ENCODE data around the gene EMSY. TPM values are rescaled to one million over a fixed set of nuclear protein-coding genes. Genes with fewer than 3 reads are reported as not detected.

The EMSY gene
- total and polyA plus RNA-seq, 2 of the 13 experiments (the other 11 are each of a cell fraction or from before 2014, with no cell fraction given), result 11.6 to 18.5 TPM

DNA sequence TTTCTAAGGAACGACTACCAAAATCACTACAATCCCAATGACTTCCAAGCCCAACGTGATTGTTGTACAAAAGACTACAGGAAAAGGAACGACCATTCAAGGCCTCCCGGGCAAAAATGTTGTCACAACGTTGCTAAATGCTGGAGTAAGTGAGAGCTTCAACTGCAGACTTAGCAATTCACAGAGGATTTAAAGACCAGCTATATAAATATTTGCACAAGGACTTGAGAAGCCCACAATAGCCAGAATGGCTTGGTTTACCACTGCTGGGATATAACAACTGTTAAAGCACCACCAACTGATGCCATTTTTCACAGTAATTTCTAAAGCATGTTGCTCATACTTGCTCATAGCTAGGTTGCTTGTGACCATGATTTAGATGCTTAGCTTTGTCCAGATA lies 78.3 kb downstream of the EMSY start (continued):
- TF ChIP-seq, protein P1, sequence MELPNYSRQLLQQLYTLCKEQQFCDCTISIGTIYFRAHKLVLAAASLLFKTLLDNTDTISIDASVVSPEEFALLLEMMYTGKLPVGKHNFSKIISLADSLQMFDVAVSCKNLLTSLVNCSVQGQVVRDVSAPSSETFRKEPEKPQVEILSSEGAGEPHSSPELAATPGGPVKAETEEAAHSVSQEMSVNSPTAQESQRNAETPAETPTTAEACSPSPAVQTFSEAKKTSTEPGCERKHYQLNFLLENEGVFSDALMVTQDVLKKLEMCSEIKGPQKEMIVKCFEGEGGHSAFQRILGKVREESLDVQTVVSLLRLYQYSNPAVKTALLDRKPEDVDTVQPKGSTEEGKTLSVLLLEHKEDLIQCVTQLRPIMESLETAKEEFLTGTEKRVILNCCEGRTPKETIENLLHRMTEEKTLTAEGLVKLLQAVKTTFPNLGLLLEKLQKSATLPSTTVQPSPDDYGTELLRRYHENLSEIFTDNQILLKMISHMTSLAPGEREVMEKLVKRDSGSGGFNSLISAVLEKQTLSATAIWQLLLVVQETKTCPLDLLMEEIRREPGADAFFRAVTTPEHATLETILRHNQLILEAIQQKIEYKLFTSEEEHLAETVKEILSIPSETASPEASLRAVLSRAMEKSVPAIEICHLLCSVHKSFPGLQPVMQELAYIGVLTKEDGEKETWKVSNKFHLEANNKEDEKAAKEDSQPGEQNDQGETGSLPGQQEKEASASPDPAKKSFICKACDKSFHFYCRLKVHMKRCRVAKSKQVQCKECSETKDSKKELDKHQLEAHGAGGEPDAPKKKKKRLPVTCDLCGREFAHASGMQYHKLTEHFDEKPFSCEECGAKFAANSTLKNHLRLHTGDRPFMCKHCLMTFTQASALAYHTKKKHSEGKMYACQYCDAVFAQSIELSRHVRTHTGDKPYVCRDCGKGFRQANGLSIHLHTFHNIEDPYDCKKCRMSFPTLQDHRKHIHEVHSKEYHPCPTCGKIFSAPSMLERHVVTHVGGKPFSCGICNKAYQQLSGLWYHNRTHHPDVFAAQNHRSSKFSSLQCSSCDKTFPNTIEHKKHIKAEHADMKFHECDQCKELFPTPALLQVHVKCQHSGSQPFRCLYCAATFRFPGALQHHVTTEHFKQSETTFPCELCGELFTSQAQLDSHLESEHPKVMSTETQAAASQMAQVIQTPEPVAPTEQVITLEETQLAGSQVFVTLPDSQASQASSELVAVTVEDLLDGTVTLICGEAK (IDR thresholded peaks at IDR 0.05), result no peak
- TF ChIP-seq, protein P1 (CRISPR knock-in tag; IDR thresholded peaks at IDR 0.05), result no peak
- TF ChIP-seq, protein P2, sequence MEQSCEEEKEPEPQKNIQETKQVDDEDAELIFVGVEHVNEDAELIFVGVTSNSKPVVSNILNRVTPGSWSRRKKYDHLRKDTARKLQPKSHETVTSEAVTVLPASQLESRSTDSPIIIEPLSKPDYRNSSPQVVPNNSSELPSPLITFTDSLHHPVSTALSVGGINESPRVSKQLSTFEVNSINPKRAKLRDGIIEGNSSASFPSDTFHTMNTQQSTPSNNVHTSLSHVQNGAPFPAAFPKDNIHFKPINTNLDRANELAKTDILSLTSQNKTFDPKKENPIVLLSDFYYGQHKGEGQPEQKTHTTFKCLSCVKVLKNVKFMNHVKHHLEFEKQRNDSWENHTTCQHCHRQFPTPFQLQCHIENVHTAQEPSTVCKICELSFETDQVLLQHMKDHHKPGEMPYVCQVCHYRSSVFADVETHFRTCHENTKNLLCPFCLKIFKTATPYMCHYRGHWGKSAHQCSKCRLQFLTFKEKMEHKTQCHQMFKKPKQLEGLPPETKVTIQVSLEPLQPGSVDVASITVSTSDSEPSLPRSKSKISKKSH (CRISPR knock-in tag; IDR thresholded peaks at IDR 0.05; ENCODE audit: borderline replicate concordance), result no peak
- TF ChIP-seq MXD4 (CRISPR knock-in tag; IDR thresholded peaks at IDR 0.05) (no peak), ZNF101 (CRISPR knock-in tag; IDR thresholded peaks at IDR 0.05; ENCODE audit: borderline replicate concordance, low read depth) (no peak), SRY (CRISPR knock-in tag; IDR thresholded peaks at IDR 0.05) (no peak), MXD1 (CRISPR knock-in tag; IDR thresholded peaks at IDR 0.05) (no peak), FOXP1 (IDR thresholded peaks at IDR 0.05) (no peak), FOXP1 (CRISPR knock-in tag; IDR thresholded peaks at IDR 0.05) (0 out of 2 replicates have a peak, but pooled peaks have one; percentile 12), NFRKB (IDR thresholded peaks at IDR 0.05) (no peak), ZMYM2 (CRISPR knock-in tag; IDR thresholded peaks at IDR 0.05) (no peak), DNMT3B (CRISPR knock-in tag; conservative IDR thresholded peaks at IDR 0.05) (no peak), ZNF552 (CRISPR knock-in tag; IDR thresholded peaks at IDR 0.05; ENCODE audit: borderline replicate concordance) (no peak), ZNF781 (CRISPR knock-in tag; IDR thresholded peaks at IDR 0.05; ENCODE audit: borderline replicate concordance, not compliant biosample characterization) (no peak), EEA1 (CRISPR knock-in tag; IDR thresholded peaks at IDR 0.05; ENCODE audit: borderline replicate concordance) (no peak), ARID2 (CRISPR knock-in tag; IDR thresholded peaks at IDR 0.05; ENCODE audit: borderline replicate concordance) (no peak), IRF2 (CRISPR knock-in tag; IDR thresholded peaks at IDR 0.05) (no peak)
- TF ChIP-seq, protein P3, sequence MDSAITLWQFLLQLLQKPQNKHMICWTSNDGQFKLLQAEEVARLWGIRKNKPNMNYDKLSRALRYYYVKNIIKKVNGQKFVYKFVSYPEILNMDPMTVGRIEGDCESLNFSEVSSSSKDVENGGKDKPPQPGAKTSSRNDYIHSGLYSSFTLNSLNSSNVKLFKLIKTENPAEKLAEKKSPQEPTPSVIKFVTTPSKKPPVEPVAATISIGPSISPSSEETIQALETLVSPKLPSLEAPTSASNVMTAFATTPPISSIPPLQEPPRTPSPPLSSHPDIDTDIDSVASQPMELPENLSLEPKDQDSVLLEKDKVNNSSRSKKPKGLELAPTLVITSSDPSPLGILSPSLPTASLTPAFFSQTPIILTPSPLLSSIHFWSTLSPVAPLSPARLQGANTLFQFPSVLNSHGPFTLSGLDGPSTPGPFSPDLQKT (CRISPR knock-in tag; IDR thresholded peaks at IDR 0.05; ENCODE audit: borderline replicate concordance), result no peak
- TF ChIP-seq, protein P4, sequence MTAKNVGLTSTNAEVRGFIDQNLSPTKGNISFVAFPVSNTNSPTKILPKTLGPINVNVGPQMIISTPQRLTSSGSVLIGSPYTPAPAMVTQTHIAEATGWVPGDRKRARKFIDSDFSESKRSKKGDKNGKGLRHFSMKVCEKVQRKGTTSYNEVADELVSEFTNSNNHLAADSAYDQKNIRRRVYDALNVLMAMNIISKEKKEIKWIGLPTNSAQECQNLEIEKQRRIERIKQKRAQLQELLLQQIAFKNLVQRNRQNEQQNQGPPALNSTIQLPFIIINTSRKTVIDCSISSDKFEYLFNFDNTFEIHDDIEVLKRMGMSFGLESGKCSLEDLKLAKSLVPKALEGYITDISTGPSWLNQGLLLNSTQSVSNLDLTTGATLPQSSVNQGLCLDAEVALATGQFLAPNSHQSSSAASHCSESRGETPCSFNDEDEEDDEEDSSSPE (CRISPR knock-in tag; IDR thresholded peaks at IDR 0.05), result no peak
